ENCODE measurements around the gene PRF1.

PRF1 gene

DNA sequence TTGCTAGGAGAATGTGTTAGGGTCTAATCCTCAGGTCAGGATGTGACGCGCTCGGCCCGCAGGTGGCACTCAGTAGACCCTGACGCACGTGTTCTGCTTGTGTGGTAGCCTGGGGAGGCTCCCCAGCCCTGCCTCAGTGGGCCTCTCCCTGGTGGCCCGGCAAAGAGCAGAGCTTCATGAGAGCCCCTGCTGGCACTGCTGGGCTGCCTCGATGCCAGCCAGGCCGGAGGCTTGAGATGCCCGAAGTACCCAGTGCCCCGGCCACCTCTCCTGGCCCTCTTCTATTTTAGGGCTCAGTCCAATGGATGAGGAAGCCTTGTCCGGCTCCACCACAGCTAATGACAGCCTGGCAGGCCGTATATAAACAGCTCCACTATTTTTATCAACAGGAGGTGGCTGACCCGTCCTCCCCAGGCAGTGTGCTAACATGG lies 42.0 kb downstream of the PRF1 start:
- DNase-seq (ENCODE audit: low read depth): no peak

DNA sequence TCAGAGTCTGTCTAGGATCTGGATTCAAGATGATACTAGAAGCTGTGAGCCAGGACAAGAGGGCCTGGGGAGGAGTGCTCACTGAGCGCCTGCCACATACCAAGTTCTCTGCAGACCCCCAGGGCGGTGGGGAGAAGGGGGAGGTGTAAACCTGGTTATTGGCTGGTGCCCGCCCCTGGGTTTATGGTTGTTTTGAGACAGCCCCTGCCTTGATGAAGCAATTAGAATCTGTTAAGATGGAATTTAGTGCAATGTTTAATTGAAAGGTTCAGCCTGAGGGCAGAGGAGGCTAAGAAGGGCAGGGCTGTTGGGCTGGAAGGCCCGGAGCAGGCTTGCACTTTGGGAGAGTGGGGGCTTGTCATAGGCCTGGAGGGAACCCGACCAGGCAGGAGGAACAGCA lies 42.7 kb downstream of the PRF1 start:
- no peak for DNase-seq (ENCODE audit: low read depth)

DNA sequence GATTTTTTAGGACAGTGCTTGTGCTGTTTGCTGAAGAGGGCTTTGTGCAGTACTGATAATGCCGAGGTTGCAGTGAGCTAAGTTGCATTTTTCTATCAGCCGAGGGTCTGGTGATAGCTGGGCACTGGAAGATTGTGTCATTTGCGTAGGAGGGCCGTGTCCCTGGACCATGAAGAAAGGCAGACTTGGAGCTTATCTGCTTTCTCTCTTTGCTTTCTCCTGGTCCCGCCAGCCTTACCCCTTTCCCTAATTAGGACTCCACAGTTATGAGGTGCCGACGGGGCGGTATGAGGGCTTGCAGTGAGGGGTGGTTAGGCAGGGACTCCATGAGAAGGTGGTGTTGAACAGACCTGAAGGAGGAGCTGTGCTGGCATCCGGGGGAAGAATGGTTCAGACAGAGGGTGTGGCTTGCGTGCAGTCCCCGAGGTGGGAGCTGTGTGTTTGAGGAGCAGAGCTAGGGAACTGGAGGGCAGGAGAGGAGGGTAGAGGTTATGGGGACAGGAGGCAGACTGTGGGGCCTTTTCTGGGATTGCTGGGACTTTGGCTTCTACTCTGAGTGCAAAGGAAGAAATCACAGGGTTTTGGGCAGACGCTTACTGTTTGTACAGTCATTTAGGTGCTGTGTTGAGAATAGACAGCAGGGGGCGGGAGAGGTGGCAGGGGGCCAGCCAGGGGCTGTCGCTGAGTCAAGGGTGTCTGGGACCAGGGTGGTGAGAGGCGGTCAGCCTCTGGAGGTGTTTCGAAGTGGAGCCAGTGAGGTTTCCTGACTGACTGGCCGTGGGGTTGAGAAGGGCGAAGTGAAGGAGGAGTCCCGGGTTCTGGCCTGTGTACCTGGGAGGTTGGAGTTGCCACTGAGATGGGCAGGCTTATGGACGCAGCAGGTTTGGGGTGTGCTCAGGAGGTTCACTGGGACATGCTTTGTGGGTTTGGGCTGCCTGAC lies 43.4 kb downstream of the PRF1 start:
- no peak for DNase-seq (ENCODE audit: low read depth)

DNA sequence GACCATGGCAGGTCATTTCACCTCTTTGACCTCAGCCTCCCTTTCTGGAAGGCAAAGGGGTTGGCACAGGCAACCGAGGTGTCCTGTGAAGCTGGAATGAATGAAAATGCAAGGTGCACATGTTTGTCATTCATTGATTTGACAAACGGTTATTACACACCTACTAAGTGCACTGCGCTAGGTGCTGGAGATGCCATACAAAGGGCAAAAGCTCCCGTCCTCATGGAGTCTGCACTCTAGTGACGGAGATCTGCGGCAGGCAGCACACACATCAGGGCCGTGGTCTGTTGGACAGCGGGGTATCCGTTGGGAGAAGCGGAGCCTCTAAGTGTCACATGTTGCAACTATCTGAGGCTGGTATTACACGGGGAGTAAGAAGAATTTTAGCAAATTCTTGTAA lies 44.2 kb downstream of the PRF1 start:
- DNase-seq (ENCODE audit: low read depth): no peak

DNA sequence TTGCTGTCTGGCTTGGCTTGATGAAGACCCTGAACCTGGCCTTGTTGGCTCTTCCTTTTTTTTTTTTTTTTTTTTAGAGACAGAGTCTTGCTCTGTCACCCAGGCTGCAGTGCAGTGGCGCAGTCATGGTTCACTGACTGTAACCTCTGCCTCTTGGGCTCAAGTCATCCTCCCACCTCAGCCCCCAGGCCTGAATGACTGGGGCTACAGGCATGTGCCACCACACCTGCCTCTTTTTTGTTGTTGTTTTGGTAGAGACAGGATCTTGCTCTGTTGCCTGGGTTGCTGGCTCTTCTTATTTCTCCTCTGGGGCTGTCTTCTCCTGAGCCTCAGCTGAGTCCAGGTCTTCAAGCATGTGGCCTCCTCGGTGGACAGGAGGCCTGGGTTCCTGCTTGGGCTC lies 44.7 kb downstream of the PRF1 start:
- no peak for DNase-seq (ENCODE audit: low read depth)

DNA sequence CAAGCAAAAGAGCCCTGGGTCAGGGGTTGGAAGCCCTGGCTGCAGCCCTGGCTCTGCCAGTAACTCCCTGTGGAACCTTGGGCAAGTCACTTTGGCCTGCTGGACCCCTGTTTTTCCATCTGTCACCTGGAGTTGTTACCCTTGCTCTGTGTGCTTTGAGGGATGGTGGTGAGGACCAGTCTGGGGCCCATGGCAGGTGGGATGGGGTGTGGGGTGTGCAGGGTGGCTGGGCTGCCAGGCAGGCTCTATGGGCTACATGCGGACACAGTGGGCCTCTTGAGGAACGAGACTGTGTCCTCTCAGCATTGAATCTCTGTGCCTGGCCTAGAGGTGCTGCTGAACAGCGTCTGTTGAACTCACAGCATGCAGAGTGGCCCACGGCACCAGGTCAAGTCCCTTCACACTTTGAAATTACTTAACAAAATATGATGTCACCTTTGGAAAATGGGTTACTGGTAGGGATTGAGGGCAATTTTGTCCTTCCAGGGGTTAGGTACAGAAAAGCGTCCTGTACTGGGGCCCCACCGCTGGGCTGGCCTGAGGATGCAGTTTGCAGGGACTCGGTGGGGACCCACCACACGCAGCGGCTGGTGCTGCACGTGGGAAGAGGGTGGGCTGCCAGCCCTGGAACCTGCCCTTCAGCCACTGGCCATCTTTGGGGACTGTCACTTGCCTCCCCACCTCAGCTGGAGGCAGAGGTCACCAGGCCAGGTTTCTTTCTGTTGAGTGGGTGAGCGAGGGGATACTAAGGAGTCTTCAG lies 45.3 kb downstream of the PRF1 start:
- no peak for DNase-seq (ENCODE audit: low read depth)

DNA sequence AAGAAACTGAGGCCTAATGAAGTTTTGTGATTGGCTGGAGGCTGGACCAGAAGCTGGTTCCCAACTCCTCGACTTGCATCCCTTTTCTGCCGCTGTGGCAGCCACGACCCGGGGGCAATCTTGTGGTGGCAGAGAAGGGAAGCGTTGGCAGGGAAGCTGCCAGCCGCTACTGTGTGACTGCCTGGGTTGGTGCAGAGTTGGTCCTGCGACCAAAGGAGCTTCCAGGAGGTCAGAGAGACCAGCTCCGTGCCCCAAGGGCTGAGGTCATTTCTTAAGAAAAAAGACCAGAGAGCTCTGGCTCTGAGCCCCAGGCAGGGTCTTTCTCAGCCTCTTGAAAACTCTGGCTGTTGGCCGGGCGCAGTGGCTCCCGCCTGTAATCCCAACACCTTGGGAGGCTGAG lies 47.2 kb downstream of the PRF1 start:
- no peak for DNase-seq (ENCODE audit: low read depth)

DNA sequence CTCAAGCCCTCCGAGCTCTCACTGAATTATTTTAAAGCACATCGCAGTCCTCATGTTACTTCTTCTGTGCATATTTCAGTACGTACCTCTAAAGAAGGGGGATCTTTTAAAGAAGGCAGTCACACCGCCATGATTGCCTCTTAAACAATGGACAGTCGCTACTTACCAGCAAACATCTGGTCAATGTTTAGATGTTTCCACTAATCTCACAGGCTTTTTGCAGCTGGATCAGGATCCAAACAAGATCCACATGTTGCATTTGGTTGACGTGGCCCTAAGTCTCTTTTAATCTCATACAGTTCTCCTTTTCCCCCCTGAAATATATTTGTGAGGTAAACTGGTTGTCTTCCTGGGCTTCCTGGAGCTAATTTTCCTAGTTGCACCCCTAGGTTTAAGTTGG lies 50.0 kb downstream of the PRF1 start:
- no peak for DNase-seq (ENCODE audit: low read depth)

DNA sequence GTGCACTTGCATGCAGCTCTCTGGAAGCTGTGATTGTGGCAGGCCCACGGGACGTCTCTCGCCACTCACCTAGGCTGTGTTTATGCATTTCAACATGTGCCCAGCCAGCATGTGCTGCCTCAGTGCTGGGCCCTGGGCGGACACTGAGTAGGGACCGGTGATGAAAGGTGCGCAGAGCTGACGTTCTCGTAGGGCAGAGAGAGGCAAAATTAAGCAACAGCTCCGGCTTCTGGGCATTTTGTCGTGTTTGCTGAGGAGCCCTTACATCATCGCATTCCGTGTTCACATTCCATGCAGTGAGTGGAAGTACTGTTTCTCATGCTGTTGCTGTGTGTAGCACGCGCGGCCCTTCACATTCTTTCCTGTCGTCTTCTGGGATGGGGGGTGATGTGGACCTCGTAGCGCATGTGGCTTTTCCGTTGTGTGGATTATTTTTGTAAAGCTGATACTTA lies 50.5 kb downstream of the PRF1 start:
- DNase-seq (ENCODE audit: low read depth): peak; percentile 37

DNA sequence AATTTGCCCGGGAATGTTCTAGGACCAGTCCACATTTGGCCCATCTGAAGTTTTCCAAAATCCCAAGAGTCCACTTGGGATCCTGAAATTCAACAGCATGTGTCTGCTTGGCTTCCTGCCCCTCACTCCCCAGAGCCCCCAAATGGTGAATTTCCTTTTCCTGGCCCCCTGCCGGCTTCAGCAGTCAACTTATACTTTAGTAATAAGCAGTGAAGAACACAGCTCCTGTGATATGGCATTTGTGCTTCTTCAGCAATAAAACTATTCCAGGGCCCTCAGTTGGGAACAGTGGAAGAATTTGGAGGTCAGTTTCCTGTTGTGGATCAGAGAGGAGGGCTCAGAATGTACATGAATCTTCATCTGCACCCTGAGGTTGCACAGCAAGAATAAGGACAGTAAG lies 51.1 kb downstream of the PRF1 start:
- DNase-seq (ENCODE audit: low read depth): no peak

DNA sequence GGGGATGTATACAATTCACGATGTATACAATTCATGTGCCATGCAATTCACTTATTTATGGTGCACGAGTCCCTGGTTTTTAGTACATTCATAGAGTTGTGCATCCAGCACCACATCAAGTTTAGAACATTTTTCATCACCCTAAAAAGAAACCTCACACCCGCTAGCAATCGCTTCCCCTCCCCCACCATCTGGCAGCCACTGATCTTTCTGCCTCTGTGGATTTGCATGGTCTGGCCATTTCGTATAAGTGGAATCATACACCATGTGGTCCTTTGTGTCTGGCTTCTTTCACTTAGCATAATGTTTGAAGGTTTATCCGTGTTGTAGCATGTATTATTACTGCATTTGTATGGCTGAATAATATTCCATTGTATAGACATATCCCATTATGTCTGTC lies 52.1 kb downstream of the PRF1 start:
- no peak for DNase-seq (ENCODE audit: low read depth)

DNA sequence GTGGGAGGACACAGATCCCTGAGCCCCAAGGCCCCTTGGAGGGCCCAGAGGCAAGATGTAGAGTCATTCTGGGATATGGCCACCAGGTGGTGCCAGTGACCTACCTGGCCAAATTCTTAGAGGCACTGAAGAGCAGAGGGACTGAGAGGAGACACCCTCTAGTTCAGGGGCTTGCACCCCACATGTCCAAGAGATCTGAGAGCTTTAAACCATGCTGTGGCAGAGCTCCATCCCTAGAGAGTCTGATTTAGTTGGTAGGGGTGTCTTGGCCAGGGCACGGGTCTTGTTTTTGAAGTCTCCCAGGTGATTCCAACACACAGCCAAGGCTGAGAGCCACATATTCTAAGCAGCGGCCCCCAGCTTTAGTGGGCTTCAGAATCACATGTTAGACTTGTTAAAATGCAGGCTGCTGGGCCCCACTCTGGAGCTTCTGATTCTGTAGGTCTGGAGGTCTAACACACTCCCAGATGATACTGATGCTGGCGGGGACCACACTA lies 52.5 kb downstream of the PRF1 start:
- DNase-seq (ENCODE audit: low read depth): peak; percentile 28

DNA sequence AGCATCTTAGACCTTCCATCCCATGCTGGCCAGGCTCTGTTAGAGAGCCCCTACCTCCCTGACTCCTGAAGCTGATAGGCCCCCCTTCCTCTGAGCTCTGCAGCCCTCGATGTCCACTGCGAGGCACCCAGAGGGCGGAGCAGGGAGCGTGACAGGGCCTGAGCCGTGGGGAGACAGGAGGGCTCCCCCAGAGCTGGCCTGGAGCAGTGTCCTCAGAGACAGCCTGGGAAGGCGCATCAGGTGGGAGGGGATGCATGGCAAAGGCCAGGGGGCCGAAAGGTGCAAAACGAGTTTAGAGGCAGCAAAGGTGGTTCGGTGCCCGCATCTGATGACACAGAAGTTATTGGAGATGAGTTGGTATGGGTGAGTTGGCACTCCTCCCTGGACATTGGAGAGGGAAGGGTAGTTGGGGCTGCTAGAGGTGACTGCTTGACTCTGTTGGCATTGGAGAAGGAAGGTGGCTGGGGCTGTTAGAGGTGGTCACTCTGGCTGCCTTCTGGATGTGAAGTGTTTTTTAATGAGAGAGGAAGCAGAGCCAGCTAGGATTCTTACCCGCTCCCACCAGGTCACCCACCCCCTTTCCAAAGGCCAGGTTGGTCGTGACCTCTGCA lies 53.1 kb downstream of the PRF1 start:
- no peak for DNase-seq (ENCODE audit: low read depth)
